IPS-18a (cell line): Measurements from ENCODE around the gene TTC28.

Source experiments
- H3K27ac ChIP-seq: one replicate; pipeline ENCODE4 v1.5.1; 2013; ENCODE audit warnings: low read length
- H3K27me3 ChIP-seq: one replicate; pipeline ENCODE4 v1.6.1; 2013; ENCODE audit warnings: mild to moderate bottlenecking, low read length; ENCODE audit not compliant: control insufficient read depth, insufficient read depth
- H3K36me3 ChIP-seq: one replicate; pipeline ENCODE4 v1.6.1; 2013; ENCODE audit warnings: low read depth, low read length; ENCODE audit not compliant: control insufficient read depth
- H3K4me1 ChIP-seq: one replicate; pipeline ENCODE4 v1.6.1; 2013; ENCODE audit warnings: low read depth, low read length; ENCODE audit not compliant: control insufficient read depth
- H3K4me3 ChIP-seq: one replicate; pipeline ENCODE4 v1.5.1; 2013; ENCODE audit warnings: low read length
- H3K9ac ChIP-seq: one replicate; pipeline ENCODE4 v1.6.1; 2013; ENCODE audit warnings: mild to moderate bottlenecking, low read length, moderate library complexity
- H3K9me3 ChIP-seq: one replicate; pipeline ENCODE4 v1.6.1; 2013; ENCODE audit warnings: low read depth, low read length; ENCODE audit not compliant: control insufficient read depth

Gene TTC28

GRCh38 chr22:28015676-28016601 lies 663.7 kb downstream of the TTC28 start:
- no peak overlapping the region for H3K4me3 ChIP-seq
- no peak overlapping the region for H3K9ac ChIP-seq
- H3K27me3 ChIP-seq, result no peaks in the 10 kb centered on the region
- no peaks in the 10 kb centered on the region for H3K9me3 ChIP-seq
- H3K36me3 ChIP-seq, result no peaks in the 10 kb centered on the region
- peaks cover 4% of the 10 kb centered on the region for H3K4me1 ChIP-seq
- H3K27ac ChIP-seq, result no peak overlapping the region

GRCh38 chr22:28015046-28015425 lies 664.6 kb downstream of the TTC28 start:
- H3K27ac ChIP-seq, result no peak overlapping the region
- H3K4me1 ChIP-seq, result no peaks in the 10 kb centered on the region
- H3K36me3 ChIP-seq, result no peaks in the 10 kb centered on the region
- no peak overlapping the region for H3K4me3 ChIP-seq
- no peaks in the 10 kb centered on the region for H3K27me3 ChIP-seq
- H3K9me3 ChIP-seq, result no peaks in the 10 kb centered on the region
- H3K9ac ChIP-seq, result no peak overlapping the region

GRCh38 chr22:28014211-28015045 lies 665.2 kb downstream of the TTC28 start:
- no peaks in the 10 kb centered on the region for H3K36me3 ChIP-seq
- H3K27ac ChIP-seq, result no peak overlapping the region

GRCh38 chr22:28013611-28014010 lies 666.0 kb downstream of the TTC28 start:
- no peak overlapping the region for H3K4me3 ChIP-seq
- no peaks in the 10 kb centered on the region for H3K9me3 ChIP-seq
- no peaks in the 10 kb centered on the region for H3K27me3 ChIP-seq
- no peaks in the 10 kb centered on the region for H3K4me1 ChIP-seq
- H3K36me3 ChIP-seq, result no peaks in the 10 kb centered on the region
- H3K9ac ChIP-seq, result no peak overlapping the region
- no peak overlapping the region for H3K27ac ChIP-seq

More at GRCh38 chr22:28014211-28015045, 665.2 kb downstream of the TTC28 start:
- no peaks in the 10 kb centered on the region for H3K27me3 ChIP-seq
- no peak overlapping the region for H3K9ac ChIP-seq
- no peak overlapping the region for H3K4me3 ChIP-seq
- no peaks in the 10 kb centered on the region for H3K4me1 ChIP-seq
- H3K9me3 ChIP-seq, result no peaks in the 10 kb centered on the region

- Histone ChIP-seq H3K4me1 (no peaks in the 10 kb centered on the region), H3K27me3 (no peaks in the 10 kb centered on the region), H3K9ac (no peak overlapping the region), H3K9me3 (no peaks in the 10 kb centered on the region), H3K4me3 (no peak overlapping the region), H3K36me3 (no peaks in the 10 kb centered on the region), H3K27ac (no peak overlapping the region)
Observed at GRCh38 chr22:28012832-28013460, 666.7 kb downstream of the TTC28 start.

- H3K27me3 ChIP-seq, result no peaks in the 10 kb centered on the region
- H3K4me1 ChIP-seq, result no peaks in the 10 kb centered on the region
- no peak overlapping the region for H3K27ac ChIP-seq
- no peak overlapping the region for H3K4me3 ChIP-seq
- H3K9ac ChIP-seq, result no peak overlapping the region
- H3K9me3 ChIP-seq, result no peaks in the 10 kb centered on the region
- H3K36me3 ChIP-seq, result no peaks in the 10 kb centered on the region
Observed at GRCh38 chr22:28009272-28009827, 670.3 kb downstream of the TTC28 start.

- no peak overlapping the region for H3K9ac ChIP-seq
- H3K4me1 ChIP-seq, result no peaks in the 10 kb centered on the region
- H3K36me3 ChIP-seq, result no peaks in the 10 kb centered on the region
- H3K27ac ChIP-seq, result no peak overlapping the region
- no peaks in the 10 kb centered on the region for H3K9me3 ChIP-seq
- no peak overlapping the region for H3K4me3 ChIP-seq
- H3K27me3 ChIP-seq, result no peaks in the 10 kb centered on the region
Observed at GRCh38 chr22:28008649-28009048, 671.0 kb downstream of the TTC28 start.

GRCh38 chr22:28008056-28008455 lies 671.6 kb downstream of the TTC28 start:
- H3K27ac ChIP-seq, result no peak overlapping the region
- no peaks in the 10 kb centered on the region for H3K4me1 ChIP-seq
- H3K36me3 ChIP-seq, result no peaks in the 10 kb centered on the region
- no peak overlapping the region for H3K9ac ChIP-seq
- H3K27me3 ChIP-seq, result no peaks in the 10 kb centered on the region
- no peaks in the 10 kb centered on the region for H3K9me3 ChIP-seq
- H3K4me3 ChIP-seq, result no peak overlapping the region

GRCh38 chr22:28006271-28006670 lies 673.4 kb downstream of the TTC28 start:
- Histone ChIP-seq H3K36me3 (no peaks in the 10 kb centered on the region), H3K27ac (no peak overlapping the region)

GRCh38 chr22:28005513-28005912 lies 674.1 kb downstream of the TTC28 start:
- Histone ChIP-seq H3K9ac (no peak overlapping the region), H3K4me3 (no peak overlapping the region), H3K36me3 (no peaks in the 10 kb centered on the region), H3K4me1 (no peaks in the 10 kb centered on the region), H3K27me3 (no peaks in the 10 kb centered on the region), H3K27ac (no peak overlapping the region), H3K9me3 (no peaks in the 10 kb centered on the region)

More at GRCh38 chr22:28006271-28006670, 673.4 kb downstream of the TTC28 start:
- H3K4me3 ChIP-seq, result no peak overlapping the region
- no peak overlapping the region for H3K9ac ChIP-seq
- H3K4me1 ChIP-seq, result no peaks in the 10 kb centered on the region
- H3K27me3 ChIP-seq, result no peaks in the 10 kb centered on the region
- no peaks in the 10 kb centered on the region for H3K9me3 ChIP-seq

- Histone ChIP-seq H3K36me3 (no peaks in the 10 kb centered on the region), H3K27me3 (no peaks in the 10 kb centered on the region), H3K9me3 (no peaks in the 10 kb centered on the region)
Observed at GRCh38 chr22:28004021-28004420, 675.6 kb downstream of the TTC28 start.

More at GRCh38 chr22:28004021-28004420, 675.6 kb downstream of the TTC28 start:
- no peak overlapping the region for H3K27ac ChIP-seq
- H3K4me1 ChIP-seq, result no peaks in the 10 kb centered on the region
- no peak overlapping the region for H3K9ac ChIP-seq
- H3K4me3 ChIP-seq, result no peak overlapping the region
